H1 (cell line): Measurements from ENCODE around the gene HES4. TPM values are rescaled to one million over a fixed set of nuclear protein-coding genes. Genes with fewer than 3 reads are reported as not detected.

ENCODE experiments used
- CTCF ChIA-PET: fragments of 300-600 bp; sonication (Branson Sonifier 250); formaldehyde crosslinking; loops from one replicate; lab custom pipeline; 2021; ENCODE audit not compliant: partially characterized antibody; lab: Charles Lee
- POLR2A ChIA-PET: fragments of 300-600 bp; sonication (Branson Sonifier 250); formaldehyde crosslinking; loops from one replicate; lab custom pipeline; 2021; ENCODE audit warnings: inconsistent platforms; ENCODE audit not compliant: partially characterized antibody; lab: Charles Lee
- DNase-seq, 2 experiments: peaks; one replicate each; pipeline versions ENCODE4 v3.0.0 to v3.0.0-alpha.2; 2010 to 2022; ENCODE audit warnings: low spot score in 2 of 2, low read depth in 1 of 2, mixed read lengths in 1 of 2
- FAIRE-seq: peaks from 2 replicates; lab custom pipeline; 2011; peaks lifted over from hg19 to GRCh38; lab: Jason Lieb, UNC
- H2AFZ ChIP-seq: 2 replicates; pipeline ENCODE4 v1.8.1; 2012; ENCODE audit warnings: low read length, inconsistent platforms
- H2AK5ac ChIP-seq: 2 replicates; pipeline ENCODE4 v1.6.1; 2013; ENCODE audit warnings: low read depth, low read length
- H2BK120ac ChIP-seq: replicated peaks from 2 replicates; pipeline ENCODE3; 2013; ENCODE audit warnings: low read depth, low read length, inconsistent platforms
- H2BK12ac ChIP-seq: 2 replicates; pipeline ENCODE4 v1.6.1; 2013; ENCODE audit warnings: low read depth, low read length
- H2BK15ac ChIP-seq: 2 replicates; pipeline ENCODE4 v1.6.1; 2013; ENCODE audit warnings: low read length
- H2BK20ac ChIP-seq: 2 replicates; pipeline ENCODE4 v1.6.1; 2013; ENCODE audit warnings: low read length
- H2BK5ac ChIP-seq: 2 replicates; pipeline ENCODE4 v1.6.1; 2013; ENCODE audit warnings: low read depth, low read length
- H3K14ac ChIP-seq: 2 replicates; pipeline ENCODE4 v1.6.1; 2013; ENCODE audit warnings: inconsistent platforms; ENCODE audit not compliant: insufficient read length
- H3K18ac ChIP-seq: 2 replicates; pipeline ENCODE4 v1.6.1; 2013; ENCODE audit warnings: low read length; ENCODE audit errors: extremely low read depth
- H3K23ac ChIP-seq: 2 replicates; pipeline ENCODE4 v1.6.1; 2013; ENCODE audit warnings: inconsistent platforms; ENCODE audit not compliant: insufficient read length
- H3K23me2 ChIP-seq: 2 replicates; pipeline ENCODE4 v1.6.1; 2013; ENCODE audit warnings: low read depth, low read length
- H3K27ac ChIP-seq: 2 replicates; pipeline ENCODE4 v1.6.1; 2011; ENCODE audit warnings: low read depth, low read length, inconsistent platforms
- H3K27me3 ChIP-seq, 4 experiments: replicated peaks in 1 of 4; 1 replicate in 1 of 4; 2 replicates in 3 of 4; pipeline versions ENCODE4 v1.6.1 to v1.8.1; 2011 to 2013; ENCODE audit warnings: low read length in 3 of 4, mild to moderate bottlenecking in 3 of 4, inconsistent platforms in 2 of 4, mixed read lengths in 2 of 4, moderate library complexity in 1 of 4; ENCODE audit not compliant: control insufficient read depth in 3 of 4, insufficient read depth in 3 of 4; ENCODE audit errors: extremely low read depth in 1 of 4
- H3K36me3 ChIP-seq, 4 experiments: 2 replicates each; pipeline versions ENCODE4 v1.6.1 to v1.8.1; 2011 to 2013; ENCODE audit warnings: mild to moderate bottlenecking in 4 of 4, low read length in 3 of 4, moderate library complexity in 2 of 4, control low read depth in 1 of 4, inconsistent platforms in 1 of 4; ENCODE audit not compliant: insufficient read depth in 4 of 4, control insufficient read depth in 2 of 4
- H3K4ac ChIP-seq: replicated peaks from 2 replicates; pipeline ENCODE3; 2013; ENCODE audit warnings: low read length, low read depth, mixed read lengths, inconsistent platforms; ENCODE audit not compliant: insufficient read length
- H3K4me1 ChIP-seq, 4 experiments: replicated peaks in 1 of 4; 1 replicate in 1 of 4; 2 replicates in 3 of 4; pipeline versions ENCODE4 v1.6.1 to v1.8.1; 2011 to 2013; ENCODE audit warnings: low read length in 3 of 4, inconsistent platforms in 2 of 4, mixed read lengths in 1 of 4; ENCODE audit not compliant: insufficient read depth in 4 of 4, control insufficient read depth in 3 of 4
- H3K4me2 ChIP-seq, 2 experiments: 2 replicates each; pipeline versions ENCODE4 v1.6.1 to v1.8.1; 2011 to 2013; ENCODE audit warnings: low read depth in 2 of 2, low read length in 2 of 2, control low read depth in 1 of 2, inconsistent platforms in 1 of 2, mild to moderate bottlenecking in 1 of 2; ENCODE audit not compliant: insufficient read depth in 1 of 2
- H3K4me3 ChIP-seq, 4 experiments: fragments of 200-600, 300-600 bp in 1 of 4; sonication (generic), shearing (Covaris generic), sonication (Bioruptor Twin) in 1 of 4; 2 replicates each; pipeline versions ENCODE4 v1.5.1 to v1.8.1; 2011 to 2016; ENCODE audit warnings: low read length in 4 of 4, low read depth in 3 of 4, control low read depth in 2 of 4, inconsistent platforms in 2 of 4, mild to moderate bottlenecking in 2 of 4, mixed read lengths in 1 of 4, moderate library complexity in 1 of 4; ENCODE audit not compliant: insufficient read depth in 2 of 4; ENCODE audit errors: extremely low read depth in 1 of 4
- H3K56ac ChIP-seq: replicated peaks from 2 replicates; pipeline ENCODE3; 2013; ENCODE audit warnings: low read depth, mild to moderate bottlenecking, mixed read lengths, low read length, inconsistent platforms; ENCODE audit not compliant: insufficient read length
- H3K79me1 ChIP-seq: 2 replicates; pipeline ENCODE4 v1.6.1; 2013; ENCODE audit warnings: low read depth, low read length, control low read depth
- H3K79me2 ChIP-seq, 2 experiments: 2 replicates each; pipeline versions ENCODE4 v1.6.1 to v1.8.1; 2012 to 2013; ENCODE audit warnings: low read length in 2 of 2, mild to moderate bottlenecking in 2 of 2, inconsistent platforms in 1 of 2; ENCODE audit not compliant: insufficient read depth in 2 of 2, control insufficient read depth in 1 of 2
- H3K9ac ChIP-seq, 4 experiments: replicated peaks in 1 of 4; 1 replicate in 1 of 4; 2 replicates in 3 of 4; pipeline versions ENCODE4 v1.6.1 to v1.8.1; 2011 to 2013; ENCODE audit warnings: low read depth in 3 of 4, low read length in 3 of 4, control low read depth in 2 of 4, mild to moderate bottlenecking in 2 of 4, moderate library complexity in 2 of 4, inconsistent platforms in 1 of 4; ENCODE audit errors: extremely low read depth in 1 of 4
- H3K9me3 ChIP-seq, 2 experiments: 2 replicates each; pipeline versions ENCODE4 v1.6.1 to v1.8.1; 2012 to 2013; ENCODE audit warnings: mild to moderate bottlenecking in 2 of 2, moderate library complexity in 2 of 2, control low read depth in 1 of 2, inconsistent platforms in 1 of 2, low read depth in 1 of 2, low read length in 1 of 2, mixed read lengths in 1 of 2; ENCODE audit not compliant: insufficient read depth in 2 of 2
- H4K20me1 ChIP-seq, 2 experiments: replicated peaks in 1 of 2; 2 replicates each; pipeline versions ENCODE3 to v1.8.1; 2011 to 2013; ENCODE audit warnings: inconsistent platforms in 2 of 2, low read length in 2 of 2, mild to moderate bottlenecking in 1 of 2; ENCODE audit not compliant: insufficient read depth in 2 of 2, control insufficient read depth in 1 of 2
- H4K5ac ChIP-seq: 2 replicates; pipeline ENCODE4 v1.6.1; 2013; ENCODE audit warnings: low read length, low read depth, mixed read lengths, inconsistent platforms; ENCODE audit not compliant: insufficient read length
- H4K8ac ChIP-seq: 2 replicates; pipeline ENCODE4 v1.8.0; 2013; ENCODE audit warnings: mild to moderate bottlenecking, moderate library complexity, low read length, inconsistent platforms; ENCODE audit not compliant: insufficient read depth; ENCODE audit errors: extremely low read depth
- H4K91ac ChIP-seq: replicated peaks from 2 replicates; pipeline ENCODE3; 2013; ENCODE audit warnings: low read length, mixed read lengths, inconsistent platforms; ENCODE audit not compliant: insufficient read length
- ASH2L ChIP-seq: fragments of 200-600, 300-600 bp; sonication (generic); IDR thresholded peaks from one replicate; pipeline ENCODE4 v1.7.1; 2017; ENCODE audit warnings: low read length
- BRCA1 ChIP-seq: IDR thresholded peaks from 2 replicates; pipeline ENCODE4 v1.6.1; 2012; ENCODE audit warnings: low read depth, low read length, improper control_type of control experiment
- CREB1 ChIP-seq: IDR thresholded peaks from 2 replicates; pipeline ENCODE4 v1.6.1; 2012; ENCODE audit warnings: inconsistent platforms
- KDM5A ChIP-seq: fragments of 200-600 bp; IDR thresholded peaks from 2 replicates; pipeline ENCODE4 v1.7.1; 2012; ENCODE audit warnings: mild to moderate bottlenecking, low read length, inconsistent platforms, mixed read lengths
- PHF8 ChIP-seq: fragments of 200-600 bp; sonication (generic); conservative IDR thresholded peaks from 2 replicates; pipeline ENCODE4 v1.7.1; 2012; ENCODE audit warnings: low read depth, mild to moderate bottlenecking, inconsistent platforms, low read length, moderate library complexity
- SIX5 ChIP-seq: IDR thresholded peaks from 2 replicates; pipeline ENCODE4 v1.6.1; 2011; ENCODE audit warnings: mild to moderate bottlenecking, low read depth, low read length
- TAF7 ChIP-seq: optimal IDR thresholded peaks from 2 replicates; pipeline ENCODE3; 2011; ENCODE audit warnings: low read depth, mild to moderate bottlenecking, inconsistent platforms, low read length, moderate library complexity, borderline replicate concordance
- YY1 ChIP-seq: IDR thresholded peaks from 2 replicates; pipeline ENCODE4 v1.6.1; 2011; ENCODE audit warnings: low read depth, mild to moderate bottlenecking, low read length
- WGBS, 2 experiments: shearing (Covaris generic) in 1 of 2; methylation state at CpG; one replicate each; pipeline versions ENCODE4 v1.1.6 to v1.1.7; 2013 to 2015; ENCODE audit warnings: low lambda C conversion rate in 2 of 2, mixed read lengths in 2 of 2, inconsistent platforms in 1 of 2, low coverage in 1 of 2, missing lambda C conversion rate in 1 of 2; ENCODE audit not compliant: insufficient replicate concordance in 2 of 2, insufficient coverage in 1 of 2, insufficient read length in 1 of 2; ENCODE audit errors: extremely low coverage in 1 of 2, missing lambda C conversion rate in 1 of 2; 5-methylcytosine and 5-hydroxymethylcytosine counted together
- polyA plus RNA-seq, 7 experiments: library from polyadenylated mRNA; depleted of rRNA in 3 of 7; stranded (reverse) in 5 of 7; unstranded in 2 of 7; fragments of >200 nt in 5 of 7; fragments of 200-250 nt in 2 of 7; gene quantifications; 1 replicate in 5 of 7; 2 replicates in 1 of 7; 4 replicates in 1 of 7; pipeline versions ENCODE4 v1.2.1 to v1.2.3, GENCODE V29; 2011 to 2013; ENCODE audit warnings: missing spikeins in 2 of 7, mixed read lengths in 2 of 7
- total RNA-seq: library from RNA; stranded (reverse); fragmentation: NEBNext Ultra II Directional; extraction: Animal tissue kit (Norgen Biotek cat#: 25700); gene quantifications from 2 replicates; pipeline ENCODE4 v1.2.1, GENCODE V29; 2021

HES4 gene
- total and polyA plus RNA-seq, 2 of the 8 experiments (the other 6 are each of a cell fraction or from before 2014, with no cell fraction given) = 2.8 to 3.5 TPM

DNA sequence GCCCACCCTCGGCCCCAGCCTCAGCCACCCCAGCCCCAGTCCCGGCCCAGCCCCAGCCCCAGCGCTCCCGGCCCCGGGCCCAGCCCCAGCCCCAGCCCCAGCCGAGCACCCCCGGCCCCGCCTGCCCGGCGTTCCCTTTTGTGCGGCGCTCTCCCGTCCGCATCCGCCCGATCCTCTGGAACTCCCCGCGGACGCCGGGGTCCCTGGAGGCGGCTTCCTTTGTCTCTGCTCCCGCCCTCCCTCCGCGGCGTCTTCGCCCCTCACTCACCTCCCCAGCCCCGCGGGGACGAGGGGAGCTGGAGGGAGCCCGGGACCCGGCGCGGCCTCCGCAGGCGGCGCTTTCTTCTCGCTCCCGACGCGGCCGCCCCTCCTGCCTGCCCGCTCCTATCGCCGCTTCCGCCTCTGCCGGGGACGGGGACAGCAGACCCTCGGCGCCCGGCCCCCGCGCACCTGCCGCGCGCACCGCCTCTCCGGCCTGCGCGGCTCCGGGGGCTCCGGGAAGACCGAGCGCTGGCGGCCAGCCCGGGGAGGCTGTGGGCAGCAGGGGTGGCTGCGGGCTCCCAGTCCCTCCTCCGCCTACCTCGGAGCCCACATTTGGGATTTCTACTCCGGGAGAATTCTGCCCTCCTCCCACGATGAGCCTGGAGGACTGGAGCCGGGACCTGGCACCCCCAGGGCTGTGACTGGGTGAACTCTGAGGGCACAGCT is 34.0 kb upstream of the HES4 start:
- H3K14ac ChIP-seq = no peak overlapping the region
- H4K5ac ChIP-seq = no peak overlapping the region
- H4K20me1 ChIP-seq = peaks cover 38 to 55% of the 10 kb centered on the region in 2 experiments
- H3K4ac ChIP-seq = no peak overlapping the region
- no peak for DNase-seq
- no peak for TF ChIP-seq KDM5A
- TF ChIP-seq SIX5 = no peak
- TF ChIP-seq PHF8 = 0 out of 2 replicates have a peak, but pooled peaks have one; percentile 9
- no peak for TF ChIP-seq YY1
- no peak for TF ChIP-seq BRCA1
- TF ChIP-seq ASH2L = peak; percentile 30
- no peak for TF ChIP-seq TAF7
- no peak for TF ChIP-seq CREB1
- H3K36me3 ChIP-seq = peaks cover 0 to 7% (median 0%) of the 10 kb centered on the region in 4 experiments; a peak in 2 of 8 replicates
- CTCF ChIA-PET = interaction anchor here (0.5 to 4.5 kb wide), 10 partner anchors 10 to 246 kb away, joined by 3 to 60 read pairs (median 4); partner anchors contain the start of genes ISG15 and PERM1
- H3K27ac ChIP-seq = no peak overlapping the region
- no peak overlapping the region for H2BK5ac ChIP-seq
- no peak overlapping the region for H3K56ac ChIP-seq
- H3K79me2 ChIP-seq = no peaks in the 10 kb centered on the region
- H3K9ac ChIP-seq = peak overlapping the region in 2 of 4 experiments; percentile 22 to 67; a peak in 3 of 7 replicates
- peak overlapping the region; percentile 36 to 67 (median 38) for H3K4me3 ChIP-seq
- no peak overlapping the region; the same call in 1 of the 2 replicates for H3K18ac ChIP-seq
- H3K27me3 ChIP-seq = peaks cover 0 to 25% (median 20%) of the 10 kb centered on the region in 4 experiments; a peak in 5 of 7 replicates
- 2% methylated on average over 22 of the region's 71 CpGs; no CpG with 5 or more reads in 1 of the 2 experiments for WGBS, 2 experiments
- no peak overlapping the region for H2AK5ac ChIP-seq
- no peak overlapping the region for H2BK120ac ChIP-seq
- H2BK12ac ChIP-seq = no peak overlapping the region
- peak overlapping the region; percentile 49 to 88; a peak in 3 of 4 replicates for H3K4me2 ChIP-seq
- H2BK20ac ChIP-seq = no peak overlapping the region
- H3K23ac ChIP-seq = no peak overlapping the region
- H3K23me2 ChIP-seq = peaks cover 8% of the 10 kb centered on the region
- no peaks in the 10 kb centered on the region for H3K9me3 ChIP-seq
- no peak for FAIRE-seq
- H4K8ac ChIP-seq = peak overlapping the region; percentile 25; the same call in 1 of the 2 replicates
- POLR2A ChIA-PET = interaction anchor here (0.7 to 10.9 kb wide), 15 partner anchors 10 to 147 kb away, joined by 3 to 245 read pairs (median 4); partner anchors contain the start of genes AGRN, HES4 and ISG15
- no peak overlapping the region for H4K91ac ChIP-seq
- H2AFZ ChIP-seq = no peak overlapping the region
- H3K79me1 ChIP-seq = peaks cover 4% of the 10 kb centered on the region
- no peak overlapping the region for H2BK15ac ChIP-seq
- H3K4me1 ChIP-seq = peaks cover 0 to 23% (median 11%) of the 10 kb centered on the region in 4 experiments; a peak in 6 of 7 replicates
